Trophoblast cell (in vitro differentiated cells and primary cell): ENCODE data around the gene GPR156. TPM values are rescaled to one million over a fixed set of nuclear protein-coding genes. Genes with fewer than 3 reads are reported as not detected.

ENCODE experiments used
- DNase-seq, 2 donors: peaks; one replicate each; pipeline ENCODE4 v3.0.0-alpha.2; 2016
- H2AFZ ChIP-seq: 2 replicates; pipeline ENCODE4 v1.6.1; 2013; ENCODE audit warnings: low read length, moderate library complexity, mild to moderate bottlenecking; ENCODE audit not compliant: insufficient read depth, poor library complexity
- H2AK5ac ChIP-seq: 2 replicates; pipeline ENCODE4 v1.6.1; 2013; ENCODE audit warnings: mild to moderate bottlenecking, low read length
- H2BK120ac ChIP-seq: 2 replicates; pipeline ENCODE4 v1.6.1; 2013; ENCODE audit warnings: low read length, mild to moderate bottlenecking, moderate library complexity; ENCODE audit not compliant: insufficient read depth, poor library complexity
- H2BK12ac ChIP-seq: 2 replicates; pipeline ENCODE4 v1.6.1; 2013; ENCODE audit warnings: mild to moderate bottlenecking, low read length, moderate library complexity
- H2BK5ac ChIP-seq: 2 replicates; pipeline ENCODE4 v1.6.1; 2013; ENCODE audit warnings: low read length, low read depth, moderate library complexity, mild to moderate bottlenecking; ENCODE audit not compliant: poor library complexity
- H3K14ac ChIP-seq: 2 replicates; pipeline ENCODE4 v1.6.1; 2013; ENCODE audit warnings: mild to moderate bottlenecking, low read length
- H3K18ac ChIP-seq: 2 replicates; pipeline ENCODE4 v1.6.1; 2013; ENCODE audit warnings: mild to moderate bottlenecking, low read length
- H3K23ac ChIP-seq: 2 replicates; pipeline ENCODE4 v1.6.1; 2013; ENCODE audit warnings: low read length
- H3K27ac ChIP-seq: 2 replicates; pipeline ENCODE4 v1.5.1; 2013; ENCODE audit warnings: low read depth, mild to moderate bottlenecking, inconsistent platforms, low read length, moderate library complexity
- H3K27me3 ChIP-seq: 2 replicates; pipeline ENCODE4 v1.6.1; 2013; ENCODE audit warnings: inconsistent platforms, mild to moderate bottlenecking, low read length, moderate library complexity; ENCODE audit not compliant: insufficient read depth
- H3K36me3 ChIP-seq, 2 experiments: 1 replicate in 1 of 2; 2 replicates in 1 of 2; pipeline ENCODE4 v1.6.1; 2013; ENCODE audit warnings: low read length in 2 of 2, mild to moderate bottlenecking in 2 of 2, moderate library complexity in 1 of 2; ENCODE audit not compliant: insufficient read depth in 2 of 2, control insufficient read depth in 1 of 2
- H3K4ac ChIP-seq: 2 replicates; pipeline ENCODE4 v1.6.1; 2013; ENCODE audit warnings: low read depth, mild to moderate bottlenecking, low read length, moderate library complexity
- H3K4me1 ChIP-seq, 2 experiments: 1 replicate in 1 of 2; 2 replicates in 1 of 2; pipeline ENCODE4 v1.6.1; 2013; ENCODE audit warnings: low read length in 2 of 2, mild to moderate bottlenecking in 2 of 2, moderate library complexity in 1 of 2; ENCODE audit not compliant: insufficient read depth in 2 of 2, control insufficient read depth in 1 of 2
- H3K4me2 ChIP-seq: 2 replicates; pipeline ENCODE4 v1.6.1; 2013; ENCODE audit warnings: inconsistent platforms, mild to moderate bottlenecking, low read length, moderate library complexity
- H3K4me3 ChIP-seq: 2 replicates; pipeline ENCODE4 v1.5.1; 2013; ENCODE audit warnings: mild to moderate bottlenecking, low read depth, low read length, inconsistent platforms
- H3K79me1 ChIP-seq: one replicate; pipeline ENCODE4 v1.6.1; 2013; ENCODE audit warnings: low read length
- H3K79me2 ChIP-seq: 2 replicates; pipeline ENCODE4 v1.6.1; 2013; ENCODE audit warnings: low read length, mild to moderate bottlenecking; ENCODE audit not compliant: control insufficient read depth, insufficient read depth, poor library complexity
- H3K9ac ChIP-seq: 2 replicates; pipeline ENCODE4 v1.6.1; 2013; ENCODE audit warnings: mild to moderate bottlenecking, low read length
- H3K9me3 ChIP-seq: 2 replicates; pipeline ENCODE4 v1.6.1; 2013; ENCODE audit warnings: low read depth, mild to moderate bottlenecking, control low read depth, inconsistent platforms, low read length; ENCODE audit not compliant: insufficient read depth
- H4K12ac ChIP-seq: 2 replicates; pipeline ENCODE4 v1.6.1; 2013; ENCODE audit warnings: low read depth, mild to moderate bottlenecking, low read length, moderate library complexity
- H4K8ac ChIP-seq: 2 replicates; pipeline ENCODE4 v1.6.1; 2013; ENCODE audit warnings: low read depth, mild to moderate bottlenecking, low read length, moderate library complexity
- H4K91ac ChIP-seq: one replicate; pipeline ENCODE4 v1.6.1; 2013; ENCODE audit warnings: low read depth, mild to moderate bottlenecking, low read length, moderate library complexity
- WGBS: extraction: QIAGEN DNeasy Blood & Tissue Kit; methylation state at CpG from one replicate; pipeline ENCODE4 v1.1.7; 2013; ENCODE audit warnings: missing lambda C conversion rate; ENCODE audit not compliant: insufficient read length, insufficient coverage; ENCODE audit errors: extremely low coverage; 5-methylcytosine and 5-hydroxymethylcytosine counted together
- polyA plus RNA-seq: library from polyadenylated mRNA; stranded (reverse); fragments of 200-250 nt; gene quantifications from 2 replicates; pipeline ENCODE4 v1.2.3, GENCODE V29; 2013

Gene GPR156
- polyA plus RNA-seq: 0.48 and 0.53 TPM in 2 replicates

DNA sequence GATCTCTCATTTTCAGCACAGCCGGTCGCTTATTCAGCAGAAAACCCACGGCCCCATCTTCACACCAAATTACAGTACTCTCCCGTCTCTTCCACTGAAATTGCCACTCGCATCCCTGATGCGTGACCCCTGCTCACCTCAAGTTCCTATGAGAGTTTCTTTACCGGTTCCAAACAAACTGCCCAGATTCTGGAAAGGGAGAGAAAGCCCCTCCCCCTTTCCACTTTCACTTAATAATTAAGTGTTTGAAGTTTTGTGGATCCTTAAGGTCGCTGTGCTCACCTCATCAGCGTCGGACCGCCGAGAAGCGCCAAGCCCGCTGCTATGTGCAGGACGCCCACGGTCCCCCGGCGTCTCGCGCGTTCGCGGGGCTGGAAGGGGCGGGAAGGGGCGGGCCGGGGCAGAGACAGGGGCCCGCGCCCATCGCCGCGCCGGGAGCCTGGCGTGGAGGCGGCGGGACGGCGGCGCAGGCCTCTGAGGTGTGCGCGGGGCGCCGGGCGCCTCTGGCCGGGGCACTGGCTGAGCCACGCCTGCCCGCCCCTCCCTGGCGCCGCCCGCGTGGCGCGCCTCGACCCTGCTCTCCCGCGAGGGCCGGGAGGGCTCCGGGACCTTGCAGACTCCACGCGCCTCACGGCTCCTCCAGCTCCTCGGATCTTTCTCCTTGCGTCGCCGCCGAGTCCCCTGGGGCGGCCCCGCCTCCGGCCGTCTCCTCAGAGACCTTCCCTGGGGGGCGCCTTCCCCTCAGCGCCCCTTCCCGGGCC lies at the start of gene GPR156:
Gene GPR156 (minus strand): TSS at position 476 of the 761 bp plus-strand sequence. CDS start 41,124 bp downstream, outside the sequence.
- Histone ChIP-seq H3K27ac (no peak within 1 kb of the TSS), H3K18ac (no peak within 1 kb of the TSS), H4K8ac (peak within 1 kb of the TSS; percentile 58), H2AK5ac (no peak within 1 kb of the TSS), H2BK12ac (peak within 1 kb of the TSS; percentile 45), H3K9me3 (peaks cover 3% of the 10 kb centered on the region), H3K4me2 (peak within 1 kb of the TSS; percentile 71), H3K79me2 (no peaks in the 10 kb centered on the region), H3K36me3 (no peaks in the 10 kb centered on the region), H3K4me1 (peaks cover 4 to 6% of the 10 kb centered on the region in 2 experiments), H3K4me3 (peak within 1 kb of the TSS; percentile 71), H3K9ac (no peak within 1 kb of the TSS), H2AFZ (peak within 1 kb of the TSS; percentile 90), H3K79me1 (peaks cover 5% of the 10 kb centered on the region), H3K27me3 (peaks cover 7% of the 10 kb centered on the region), H2BK5ac (no peak within 1 kb of the TSS), H3K4ac (no peak within 1 kb of the TSS), H4K12ac (no peak within 1 kb of the TSS), H4K91ac (no peak within 1 kb of the TSS), H3K23ac (no peak within 1 kb of the TSS), H3K14ac (peak within 1 kb of the TSS; percentile 26), H2BK120ac (no peak within 1 kb of the TSS)
- DNase-seq: peak in 1 of 2 donors; percentile 36
- WGBS: no CpG with 5 or more reads among the region's 72 CpGs

DNA sequence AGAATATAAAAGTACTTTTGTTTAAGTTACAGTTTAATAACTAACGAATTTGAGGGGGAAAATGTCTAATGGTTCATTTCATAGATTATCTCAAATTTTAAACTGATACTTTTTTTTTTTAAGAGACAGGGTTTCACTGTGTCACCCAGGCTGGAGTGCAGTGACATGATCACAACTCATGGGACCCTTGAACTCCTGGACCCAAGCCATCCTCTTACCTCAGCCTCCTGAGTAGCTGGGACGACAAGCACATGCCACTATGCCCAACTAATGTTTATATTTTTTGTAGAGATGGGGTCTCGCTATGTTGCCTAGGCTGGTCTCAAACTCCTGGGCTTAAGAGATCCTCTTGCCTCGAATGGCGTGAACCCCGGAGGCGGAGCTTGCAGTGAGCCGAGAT lies 47.6 kb upstream of the GPR156 start:
- no peak for DNase-seq
- WGBS: no CpG with 5 or more reads among the region's 8 CpGs
- Histone ChIP-seq H2AK5ac (no peak overlapping the region), H2BK5ac (no peak overlapping the region), H4K12ac (no peak overlapping the region), H3K14ac (no peak overlapping the region), H3K79me1 (no peaks in the 10 kb centered on the region), H3K36me3 (peaks cover 2 to 6% of the 10 kb centered on the region in 2 experiments), H3K27ac (no peak overlapping the region), H3K4me3 (no peak overlapping the region), H3K79me2 (no peaks in the 10 kb centered on the region), H2AFZ (no peak overlapping the region), H3K4ac (no peak overlapping the region), H2BK120ac (no peak overlapping the region), H3K23ac (no peak overlapping the region), H3K9me3 (no peaks in the 10 kb centered on the region), H4K91ac (no peak overlapping the region), H2BK12ac (no peak overlapping the region), H3K9ac (no peak overlapping the region), H3K4me2 (no peak overlapping the region), H3K4me1 (no peaks in the 10 kb centered on the region), H3K18ac (no peak overlapping the region), H4K8ac (no peak overlapping the region), H3K27me3 (no peaks in the 10 kb centered on the region)

DNA sequence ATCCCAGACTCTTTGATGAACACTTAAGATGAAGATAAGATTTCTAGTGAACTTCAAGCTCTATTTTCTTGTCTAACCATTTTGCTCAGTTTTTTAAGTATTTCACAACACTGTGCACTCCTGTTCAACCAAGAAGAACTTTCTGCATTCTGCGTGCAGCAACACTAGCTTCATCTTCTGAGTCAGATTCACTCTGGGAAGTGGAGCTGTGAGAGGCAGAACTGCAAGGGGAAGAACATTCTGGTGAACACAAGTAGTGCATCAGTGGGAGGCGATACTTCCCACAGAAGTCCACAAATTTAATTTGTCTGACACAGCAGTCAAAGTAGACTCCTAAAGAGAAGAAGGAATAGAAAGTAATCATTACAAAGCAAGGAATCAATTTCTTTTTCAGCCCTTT lies 46.1 kb upstream of the GPR156 start:
- Histone ChIP-seq H3K36me3 (peaks cover 2 to 7% of the 10 kb centered on the region in 2 experiments), H3K23ac (no peak overlapping the region), H2BK120ac (no peak overlapping the region), H2AK5ac (no peak overlapping the region), H4K8ac (no peak overlapping the region), H2BK12ac (no peak overlapping the region), H3K79me1 (no peaks in the 10 kb centered on the region), H3K9me3 (no peaks in the 10 kb centered on the region), H3K4me2 (no peak overlapping the region), H3K18ac (no peak overlapping the region), H4K91ac (no peak overlapping the region), H2BK5ac (no peak overlapping the region), H3K79me2 (no peaks in the 10 kb centered on the region), H3K14ac (no peak overlapping the region), H2AFZ (no peak overlapping the region), H3K9ac (no peak overlapping the region), H4K12ac (no peak overlapping the region), H3K4me1 (no peaks in the 10 kb centered on the region), H3K4ac (no peak overlapping the region), H3K27me3 (no peaks in the 10 kb centered on the region), H3K27ac (no peak overlapping the region), H3K4me3 (no peak overlapping the region)
- WGBS: no CpG with 5 or more reads among the region's 2 CpGs
- no peak for DNase-seq

DNA sequence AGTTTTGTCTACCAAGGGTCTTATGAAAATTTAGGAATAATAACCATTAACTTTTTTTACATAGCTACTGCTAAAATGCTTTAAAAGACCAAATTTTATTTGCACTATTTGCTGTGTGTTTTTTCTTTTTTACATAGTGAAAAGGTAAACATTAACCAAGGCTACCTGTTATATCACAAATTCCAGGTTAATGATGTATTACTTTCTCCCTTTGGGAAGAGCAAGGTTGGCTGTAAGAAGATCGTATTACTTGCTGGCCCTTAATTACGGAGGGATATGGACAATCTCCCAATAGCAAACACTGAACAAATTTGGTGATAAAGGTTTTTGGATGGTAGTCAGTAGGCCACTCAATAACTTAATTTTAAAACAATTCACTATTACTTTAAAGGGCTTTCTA lies 41.8 kb upstream of the GPR156 start:
- H3K9ac ChIP-seq: no peak overlapping the region
- no peaks in the 10 kb centered on the region for H3K9me3 ChIP-seq
- no peak overlapping the region for H3K23ac ChIP-seq
- H3K14ac ChIP-seq: no peak overlapping the region
- no peak overlapping the region for H3K4me2 ChIP-seq
- no peak overlapping the region for H4K12ac ChIP-seq
- H3K36me3 ChIP-seq: peaks cover 0 to 5% of the 10 kb centered on the region in 2 experiments
- H3K4ac ChIP-seq: no peak overlapping the region
- no peak overlapping the region for H2BK12ac ChIP-seq
- H2BK120ac ChIP-seq: no peak overlapping the region
- H2AFZ ChIP-seq: no peak overlapping the region
- DNase-seq: no peak
- H4K8ac ChIP-seq: no peak overlapping the region
- no peaks in the 10 kb centered on the region for H3K79me1 ChIP-seq
- H3K79me2 ChIP-seq: no peaks in the 10 kb centered on the region
- no peak overlapping the region for H2BK5ac ChIP-seq
- no CpG with 5 or more reads among the region's 2 CpGs for WGBS
- H3K4me3 ChIP-seq: no peak overlapping the region
- no peaks in the 10 kb centered on the region for H3K27me3 ChIP-seq
- no peaks in the 10 kb centered on the region for H3K4me1 ChIP-seq
- no peak overlapping the region for H3K18ac ChIP-seq
- no peak overlapping the region for H2AK5ac ChIP-seq
- H3K27ac ChIP-seq: no peak overlapping the region
- H4K91ac ChIP-seq: no peak overlapping the region
